Measurements from ENCODE around the gene DYNLL1. TPM values are rescaled to one million over a fixed set of nuclear protein-coding genes. Genes with fewer than 3 reads are reported as not detected.
A peak's percentile ranks its signal among the peaks of the same experiment; 100 is the strongest.

Gene DYNLL1
- total and polyA plus RNA-seq, 2 donors (not counting 3 experiments of a cell fraction or from before 2014, with no cell fraction given) = 469 to 600 TPM

DNA sequence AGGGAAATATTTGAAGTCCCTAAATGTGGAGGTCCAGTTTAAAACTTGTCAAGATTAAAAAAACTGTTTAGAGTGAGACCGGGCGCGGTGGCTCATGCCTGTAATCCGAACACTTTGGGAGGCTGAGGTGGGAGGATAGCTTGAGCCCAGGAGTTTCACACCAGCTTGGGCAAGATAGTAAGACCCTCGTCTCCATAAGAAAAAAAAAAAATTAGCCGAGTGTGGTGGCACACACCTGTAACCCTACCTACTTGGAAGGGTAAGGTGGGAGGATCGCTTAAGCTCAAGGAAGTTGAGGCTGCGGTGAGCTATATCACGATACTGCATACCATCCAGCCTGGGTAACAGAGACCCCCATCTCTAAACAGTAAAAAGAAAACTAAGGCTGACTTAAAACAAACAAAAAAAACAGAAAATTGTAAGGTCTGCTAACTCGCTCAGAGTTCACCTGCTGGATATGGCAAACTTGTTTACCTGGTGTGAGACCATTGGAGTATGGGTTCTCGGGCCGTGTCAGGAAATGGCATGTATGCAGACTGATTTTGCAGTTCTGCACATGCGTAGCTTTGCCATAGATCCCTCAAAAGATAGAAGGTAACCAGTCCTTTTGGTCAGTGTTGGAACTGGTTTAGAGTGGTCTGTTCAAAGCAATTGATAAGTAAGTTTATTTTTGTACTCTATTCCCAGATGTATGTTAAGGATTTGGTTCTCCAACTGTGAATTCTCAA, 40.3 kb downstream of the DYNLL1 start:
- Histone ChIP-seq H2AFZ (ENCODE audit: low read depth, low read length) (no peak overlapping the region), H3K4me1 (ENCODE audit: control insufficient read depth, extremely low read depth, insufficient read depth, low read length) (peaks cover 52% of the 10 kb centered on the region), H3K4me3 (replicated peaks in 1 of 3; ENCODE audit: insufficient read depth in 1 of 3, low read depth in 1 of 3, low read length in 3 of 3) (peak overlapping the region; percentile 40 to 83 (median 69)), H3K36me3 (ENCODE audit: control insufficient read depth in 2 of 2, extremely low read depth in 1 of 2, insufficient read depth in 2 of 2, low read length in 2 of 2) (no peaks in the 10 kb centered on the region), H3K4me2 (ENCODE audit: insufficient read depth, low read length) (peak overlapping the region; percentile 100), H3K27me3 (ENCODE audit: control insufficient read depth in 2 of 2, insufficient read depth in 2 of 2, low read length in 2 of 2) (no peaks in the 10 kb centered on the region), H3K79me2 (ENCODE audit: control insufficient read depth, insufficient read depth, low read length) (peaks cover 70% of the 10 kb centered on the region), H3K9me3 (replicated peaks; ENCODE audit: control insufficient read depth, insufficient read depth, low read length) (no peaks in the 10 kb centered on the region), H3K27ac (ENCODE audit: insufficient read depth, low read depth, low read length) (no peak overlapping the region), H3K9ac (replicated peaks; ENCODE audit: extremely low read depth, insufficient read depth, low read length) (peak overlapping the region; percentile 63), H3K9me1 (replicated peaks; ENCODE audit: control insufficient read depth, extremely low read depth, insufficient read depth, low read length) (no peaks in the 10 kb centered on the region), H4K20me1 (replicated peaks; ENCODE audit: control insufficient read depth, extremely low read depth, insufficient read depth, low read length) (peaks cover 18% of the 10 kb centered on the region)
- DNase-seq (ENCODE audit: low read depth, low spot score) = peak; percentile 39
- ChIA-PET POLR2A (no interaction called here), CTCF (no interaction called here)
- dilution Hi-C loops (cut with MboI; ENCODE audit: extremely low pct_ligation_motif_present, low sequenced_read_pairs) (no loop called here), intact Hi-C loops (cut with micrococcal nuclease) (no loop called here)
- BruUV-seq (replicated peaks) = no TSS peak
- TF ChIP-seq, protein P1, sequence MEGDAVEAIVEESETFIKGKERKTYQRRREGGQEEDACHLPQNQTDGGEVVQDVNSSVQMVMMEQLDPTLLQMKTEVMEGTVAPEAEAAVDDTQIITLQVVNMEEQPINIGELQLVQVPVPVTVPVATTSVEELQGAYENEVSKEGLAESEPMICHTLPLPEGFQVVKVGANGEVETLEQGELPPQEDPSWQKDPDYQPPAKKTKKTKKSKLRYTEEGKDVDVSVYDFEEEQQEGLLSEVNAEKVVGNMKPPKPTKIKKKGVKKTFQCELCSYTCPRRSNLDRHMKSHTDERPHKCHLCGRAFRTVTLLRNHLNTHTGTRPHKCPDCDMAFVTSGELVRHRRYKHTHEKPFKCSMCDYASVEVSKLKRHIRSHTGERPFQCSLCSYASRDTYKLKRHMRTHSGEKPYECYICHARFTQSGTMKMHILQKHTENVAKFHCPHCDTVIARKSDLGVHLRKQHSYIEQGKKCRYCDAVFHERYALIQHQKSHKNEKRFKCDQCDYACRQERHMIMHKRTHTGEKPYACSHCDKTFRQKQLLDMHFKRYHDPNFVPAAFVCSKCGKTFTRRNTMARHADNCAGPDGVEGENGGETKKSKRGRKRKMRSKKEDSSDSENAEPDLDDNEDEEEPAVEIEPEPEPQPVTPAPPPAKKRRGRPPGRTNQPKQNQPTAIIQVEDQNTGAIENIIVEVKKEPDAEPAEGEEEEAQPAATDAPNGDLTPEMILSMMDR (IDR thresholded peaks at IDR 0.05; ENCODE audit: extremely low read depth in 1 of 2, insufficient read depth in 1 of 2, low read depth in 1 of 2, low read length in 2 of 2) = no peak
- TF ChIP-seq GATA2 (IDR thresholded peaks at IDR 0.05; ENCODE audit: insufficient read depth, insufficient read length, low read depth, low read length) (peak; percentile 60), MYC (IDR thresholded peaks at IDR 0.05; ENCODE audit: low read depth, low read length) (no peak)
- TF ChIP-seq, protein P2, sequence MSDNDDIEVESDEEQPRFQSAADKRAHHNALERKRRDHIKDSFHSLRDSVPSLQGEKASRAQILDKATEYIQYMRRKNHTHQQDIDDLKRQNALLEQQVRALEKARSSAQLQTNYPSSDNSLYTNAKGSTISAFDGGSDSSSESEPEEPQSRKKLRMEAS (IDR thresholded peaks at IDR 0.05; ENCODE audit: insufficient read depth, insufficient read length) = no peak
- peak; percentile 38 for FAIRE-seq
